SK-N-SH (cell line): ENCODE results near the gene EFNB1. TPM values are rescaled to one million over a fixed set of nuclear protein-coding genes. Genes with fewer than 3 reads are reported as not detected.

Experiments used
- CTCF ChIA-PET: fragments of 300-600, 350-600 bp; formaldehyde crosslinking; extraction: SDS; loops from one replicate; lab custom pipeline; 2021; lab: Yijun Ruan, JAX
- POLR2A ChIA-PET: fragments of 350-600 bp; sonication (Branson Sonifier 250); formaldehyde crosslinking; extraction: SDS; loops from one replicate; lab custom pipeline; 2020; ENCODE audit warnings: antibody characterized with exemption, inconsistent platforms; lab: Yijun Ruan, JAX
- DNase-seq: peaks from one replicate; pipeline ENCODE4 v3.0.0; 2012
- H2AFZ ChIP-seq: fragments of 200-600 bp; sonication (generic); 2 replicates; pipeline ENCODE4 v1.8.1; 2016; ENCODE audit warnings: antibody characterized with exemption, mild to moderate bottlenecking, low read depth
- H3F3A ChIP-seq: fragments of 200-600 bp; sonication (generic); replicated peaks from 2 replicates; pipeline ENCODE3; 2016; ENCODE audit warnings: antibody characterized with exemption, mild to moderate bottlenecking; ENCODE audit not compliant: insufficient read depth
- H3K27ac ChIP-seq, 2 experiments: fragments of 200-500 bp in 1 of 2; fragments of 200-600 bp in 1 of 2; sonication (Bioruptor generic) in 1 of 2; sonication (generic), shearing (Covaris generic) in 1 of 2; 2 replicates each; pipeline versions ENCODE4 v1.5.1 to v1.6.1; 2014 to 2016; ENCODE audit warnings: low read depth in 2 of 2, inconsistent platforms in 1 of 2, low read length in 1 of 2, mild to moderate bottlenecking in 1 of 2, mixed read lengths in 1 of 2
- H3K27me3 ChIP-seq: fragments of 200-600 bp; sonication (generic), shearing (Covaris generic); 2 replicates; pipeline ENCODE4 v1.6.1; 2016; ENCODE audit warnings: mixed run types; ENCODE audit not compliant: insufficient read depth
- H3K36me3 ChIP-seq, 2 experiments: fragments of 200-500 bp in 1 of 2; fragments of 200-600 bp in 1 of 2; sonication (Bioruptor generic) in 1 of 2; sonication (generic) in 1 of 2; replicated peaks in 1 of 2; 2 replicates each; pipeline versions ENCODE3 to v1.5.1; 2014 to 2016; ENCODE audit warnings: low read length in 1 of 2, mild to moderate bottlenecking in 1 of 2; ENCODE audit not compliant: insufficient read depth in 2 of 2, control insufficient read depth in 1 of 2
- H3K4me1 ChIP-seq, 2 experiments: fragments of 200-500 bp in 1 of 2; fragments of 200-600 bp in 1 of 2; sonication (Bioruptor generic) in 1 of 2; sonication (generic), shearing (Covaris generic) in 1 of 2; 2 replicates each; pipeline versions ENCODE4 v1.5.1 to v1.6.1; 2014 to 2016; ENCODE audit warnings: low read depth in 1 of 2, low read length in 1 of 2, mixed run types in 1 of 2; ENCODE audit not compliant: insufficient read depth in 2 of 2, control insufficient read depth in 1 of 2
- H3K4me2 ChIP-seq: fragments of 200-600 bp; sonication (generic), shearing (Covaris generic); 2 replicates; pipeline ENCODE4 v1.6.1; 2017; ENCODE audit warnings: mixed run types
- H3K4me3 ChIP-seq, 2 experiments: fragments of 200-500 bp in 1 of 2; fragments of 200-600 bp in 1 of 2; sonication (Bioruptor generic) in 1 of 2; sonication (generic), shearing (Covaris generic) in 1 of 2; 2 replicates each; pipeline versions ENCODE4 v1.5.1 to v1.8.1; 2014 to 2016; ENCODE audit warnings: low read depth in 2 of 2, inconsistent platforms in 1 of 2, low read length in 1 of 2, mild to moderate bottlenecking in 1 of 2, mixed read lengths in 1 of 2, moderate library complexity in 1 of 2
- H3K79me2 ChIP-seq: fragments of 200-600 bp; sonication (generic); 2 replicates; pipeline ENCODE4 v1.8.1; 2017; ENCODE audit warnings: mild to moderate bottlenecking; ENCODE audit not compliant: insufficient read depth
- H3K9ac ChIP-seq: fragments of 200-600 bp; sonication (generic); 2 replicates; pipeline ENCODE4 v1.6.1; 2017; ENCODE audit warnings: mixed run types
- H3K9me2 ChIP-seq: fragments of 200-600 bp; sonication (generic); 2 replicates; pipeline ENCODE4 v1.6.1; 2017; ENCODE audit warnings: mixed run types
- H3K9me3 ChIP-seq: fragments of 200-600 bp; sonication (generic); 2 replicates; pipeline ENCODE4 v1.6.1; 2017; ENCODE audit warnings: mixed run types, mild to moderate bottlenecking, moderate library complexity
- H4K20me1 ChIP-seq: fragments of 200-600 bp; sonication (generic); 2 replicates; pipeline ENCODE4 v1.6.1; 2017; ENCODE audit warnings: mild to moderate bottlenecking, mixed run types; ENCODE audit not compliant: insufficient read depth
- ELF1 ChIP-seq: IDR thresholded peaks from 2 replicates; pipeline ENCODE4 v1.4.0; 2012
- EP300 ChIP-seq, 2 experiments: IDR thresholded peaks; 2 replicates each; pipeline versions ENCODE4 v1.4.0 to v1.6.1; 2012; ENCODE audit warnings: borderline replicate concordance in 1 of 2, low read depth in 1 of 2, low read length in 1 of 2
- FOSL2 ChIP-seq: IDR thresholded peaks from 2 replicates; pipeline ENCODE4 v1.4.0; 2012; ENCODE audit warnings: low read depth, mild to moderate bottlenecking, moderate library complexity, borderline replicate concordance
- IRF3 ChIP-seq: fragments of 150-350 bp; IDR thresholded peaks from 2 replicates; pipeline ENCODE4 v1.6.1; 2016; ENCODE audit warnings: mild to moderate bottlenecking, low read depth, low read length
- POLR2AphosphoS5 ChIP-seq: IDR thresholded peaks from 2 replicates; pipeline ENCODE4 v1.6.1; 2012; ENCODE audit warnings: low read depth, low read length
- TCF12 ChIP-seq: IDR thresholded peaks from 2 replicates; pipeline ENCODE4 v1.4.0; 2012
- TEAD4 ChIP-seq: IDR thresholded peaks from 2 replicates; pipeline ENCODE4 v1.4.0; 2012; ENCODE audit warnings: mild to moderate bottlenecking, borderline replicate concordance; ENCODE audit not compliant: insufficient read depth
- USF1 ChIP-seq: IDR thresholded peaks from 2 replicates; pipeline ENCODE4 v1.4.0; 2012; ENCODE audit warnings: low read depth, borderline replicate concordance
- YY1 ChIP-seq: IDR thresholded peaks from 2 replicates; pipeline ENCODE4 v1.4.0; 2012; ENCODE audit warnings: low read depth, mild to moderate bottlenecking
- ZBTB33 ChIP-seq: IDR thresholded peaks from 2 replicates; pipeline ENCODE4 v1.4.0; 2012; ENCODE audit warnings: low read depth, borderline replicate concordance
- WGBS: methylation state at CpG from one replicate; pipeline ENCODE4 v1.1.6; 2017; ENCODE audit warnings: low lambda C conversion rate; 5-methylcytosine and 5-hydroxymethylcytosine counted together
- polyA plus RNA-seq, 3 experiments: library from polyadenylated mRNA; depleted of rRNA; stranded (reverse); fragments of >200 nt; gene quantifications; 2 replicates each; pipeline ENCODE4 v1.2.3, GENCODE V29; 2012

The EFNB1 gene
- polyA plus RNA-seq, 1 of the 3 experiments (the other 2 are of a cell fraction): 8.4 TPM

GRCh38 chrX:68865300-68865699 is 36.5 kb downstream of the EFNB1 start:
- no peaks in the 10 kb centered on the region for H3K36me3 ChIP-seq
- H3K4me2 ChIP-seq: no peak overlapping the region
- H3K27ac ChIP-seq: no peak overlapping the region
- no peaks in the 10 kb centered on the region for H3K9me2 ChIP-seq
- WGBS: 25% methylated on average over 2 of the region's 2 CpGs
- no peaks in the 10 kb centered on the region for H3K9me3 ChIP-seq
- H3K79me2 ChIP-seq: no peaks in the 10 kb centered on the region
- H3F3A ChIP-seq: no peaks in the 10 kb centered on the region
- ChIA-PET CTCF (interaction anchor here (0.8 kb wide), 1 partner anchor 18 kb away, joined by 3 read pairs; no protein-coding TSS in a partner anchor), POLR2A (no interaction called here)
- H2AFZ ChIP-seq: no peak overlapping the region
- H4K20me1 ChIP-seq: no peaks in the 10 kb centered on the region
- TF ChIP-seq TCF12: no peak
- TF ChIP-seq ELF1: no peak
- TF ChIP-seq ZBTB33: no peak
- TF ChIP-seq EP300 (IDR thresholded peaks at IDR 0.05; ENCODE audit: borderline replicate concordance in 1 of 2, low read depth in 1 of 2, low read length in 1 of 2): no peak
- H3K4me3 ChIP-seq: no peak overlapping the region
- DNase-seq: no peak
- H3K9ac ChIP-seq: no peak overlapping the region
- peaks cover 0 to 8% of the 10 kb centered on the region in 2 experiments; a peak in 1 of 4 replicates for H3K4me1 ChIP-seq
- H3K27me3 ChIP-seq: peaks cover 3% of the 10 kb centered on the region; the same call in 1 of the 2 replicates

GRCh38 chrX:68865926-68866325 is 37.1 kb downstream of the EFNB1 start:
- POLR2A ChIA-PET: no interaction called here

More at GRCh38 chrX:68865926-68866325, 37.1 kb downstream of the EFNB1 start:
- no peaks in the 10 kb centered on the region for H3F3A ChIP-seq
- H3K9me3 ChIP-seq: no peaks in the 10 kb centered on the region
- H3K9me2 ChIP-seq: no peaks in the 10 kb centered on the region
- CTCF ChIA-PET: no interaction called here
- H3K27me3 ChIP-seq: no peaks in the 10 kb centered on the region; the same call in 1 of the 2 replicates
- H3K4me3 ChIP-seq: no peak overlapping the region
- H3K4me1 ChIP-seq: peaks cover 0 to 8% of the 10 kb centered on the region in 2 experiments; a peak in 1 of 4 replicates
- no peak overlapping the region for H3K9ac ChIP-seq
- H4K20me1 ChIP-seq: no peaks in the 10 kb centered on the region
- H3K4me2 ChIP-seq: no peak overlapping the region
- no peak overlapping the region for H2AFZ ChIP-seq
- no peak overlapping the region for H3K27ac ChIP-seq
- no peaks in the 10 kb centered on the region for H3K79me2 ChIP-seq
- WGBS: 39% methylated on average over 2 of the region's 2 CpGs
- no peak for TF ChIP-seq USF1
- no peak for TF ChIP-seq POLR2AphosphoS5
- TF ChIP-seq FOSL2: no peak
- no peak for TF ChIP-seq IRF3
- TF ChIP-seq TEAD4: no peak
- TF ChIP-seq YY1: no peak
- H3K36me3 ChIP-seq: no peaks in the 10 kb centered on the region
- no peak for DNase-seq
